PC-9 (cell line): ENCODE measurements around the gene EPHB1.

Experiments
- CTCF ChIP-seq: fragments of 200-600 bp; sonication (generic); conservative IDR thresholded peaks from 2 replicates; pipeline ENCODE4 v1.6.1; 2017; ENCODE audit warnings: mixed run types, antibody characterized with exemption, mild to moderate bottlenecking, moderate library complexity
- EZH2 ChIP-seq: fragments of 200-600 bp; sonication (generic); IDR thresholded peaks from 2 replicates; pipeline ENCODE4 v1.8.0; 2017; ENCODE audit warnings: antibody characterized with exemption, low read depth

GRCh38 chr3:134803051-134803505, 8.0 kb downstream of the EPHB1 start:
- TF ChIP-seq CTCF (no peak), EZH2 (no peak)
